K562 (cell line): ENCODE data around the gene PHF11. TPM values are rescaled to one million over a fixed set of nuclear protein-coding genes. Genes with fewer than 3 reads are reported as not detected.

ENCODE experiments used
- ATAC-seq: fragments of 200-7000 bp; cut with Tn5 transposase; 3 replicates; pipeline ENCODE4 v1.9.1; 2020; ENCODE audit warnings: moderate library complexity
- BruUV-seq: library from RNA; stranded (reverse); fragments of 400-500 nt; replicated peaks from 2 replicates; lab custom pipeline; 2021; lab: Mats Ljungman, UMichigan
- CTCF ChIA-PET: fragments of 300-600 bp; formaldehyde crosslinking; extraction: SDS; loops from one replicate; lab custom pipeline; 2021; ENCODE audit warnings: low intra/inter-chr PET ratio; lab: Yijun Ruan, JAX
- POLR2A ChIA-PET: fragments of 300-600, 350-650 bp; sonication (Branson Sonifier 250); formaldehyde crosslinking; extraction: SDS; loops from one replicate; lab custom pipeline; 2021; ENCODE audit warnings: antibody characterized with exemption, inconsistent platforms; lab: Yijun Ruan, JAX
- DNase-seq, 4 experiments: peaks; one replicate each; pipeline versions ENCODE4 v3.0.0 to v3.0.0-alpha.2; 2011 to 2018; ENCODE audit warnings: low spot score in 3 of 4, mixed read lengths in 3 of 4; ENCODE audit errors: extremely low read depth in 1 of 4
- FAIRE-seq: peaks from 2 replicates; lab custom pipeline; 2011; peaks lifted over from hg19 to GRCh38; lab: Jason Lieb, UNC
- H2AFZ ChIP-seq: 2 replicates; pipeline ENCODE4 v1.6.0; 2011; ENCODE audit warnings: low read depth, low read length, control low read depth, inconsistent platforms
- H3K27ac ChIP-seq: fragments of 200-600 bp; 3 replicates; pipeline ENCODE4 v1.8.0; 2011; ENCODE audit warnings: low read depth, mild to moderate bottlenecking, control low read depth, inconsistent platforms, low read length, moderate library complexity, mixed read lengths; ENCODE audit errors: extremely low read depth
- H3K27me3 ChIP-seq, 2 experiments: fragments of 300-600 bp in 1 of 2; 2 replicates in 1 of 2; 3 replicates in 1 of 2; pipeline versions ENCODE4 v1.6.0 to v1.8.0; 2011; ENCODE audit warnings: inconsistent platforms in 2 of 2, low read length in 2 of 2, mild to moderate bottlenecking in 1 of 2, mixed read lengths in 1 of 2, moderate library complexity in 1 of 2; ENCODE audit not compliant: control insufficient read depth in 2 of 2, insufficient read depth in 2 of 2
- H3K36me3 ChIP-seq: fragments of 300-600 bp; 3 replicates; pipeline ENCODE4 v1.8.0; 2011; ENCODE audit warnings: mild to moderate bottlenecking, low read length, inconsistent platforms; ENCODE audit not compliant: control insufficient read depth, insufficient read depth
- H3K4me1 ChIP-seq, 2 experiments: fragments of 200-600 bp in 1 of 2; replicated peaks in 1 of 2; 2 replicates in 1 of 2; 3 replicates in 1 of 2; pipeline versions ENCODE4 v1.5.1 to v1.8.0; 2011; ENCODE audit warnings: inconsistent platforms in 2 of 2, low read length in 2 of 2, mild to moderate bottlenecking in 1 of 2, mixed read lengths in 1 of 2, moderate library complexity in 1 of 2; ENCODE audit not compliant: control insufficient read depth in 2 of 2, insufficient read depth in 2 of 2
- H3K4me2 ChIP-seq: 2 replicates; pipeline ENCODE4 v1.6.1; 2011; ENCODE audit warnings: low read length, control low read depth, inconsistent platforms, mixed read lengths; ENCODE audit not compliant: insufficient read depth
- H3K4me3 ChIP-seq: fragments of 200-600 bp; sonication (generic), shearing (Covaris generic); 2 replicates; pipeline ENCODE4 v1.5.1; 2016; ENCODE audit warnings: control low read depth, inconsistent platforms
- H3K79me2 ChIP-seq: fragments of 200-600 bp; 3 replicates; pipeline ENCODE4 v1.8.0; 2011; ENCODE audit warnings: low read length, inconsistent platforms; ENCODE audit not compliant: control insufficient read depth, insufficient read depth
- H3K9ac ChIP-seq, 2 experiments: 2 replicates each; pipeline versions ENCODE4 v1.6.0 to v1.6.1; 2011; ENCODE audit warnings: low read depth in 2 of 2, low read length in 2 of 2, control low read depth in 1 of 2, inconsistent platforms in 1 of 2, mild to moderate bottlenecking in 1 of 2, mixed read lengths in 1 of 2; ENCODE audit not compliant: insufficient read depth in 1 of 2
- H3K9me1 ChIP-seq: one replicate; pipeline ENCODE4 v1.6.0; 2011; ENCODE audit warnings: inconsistent platforms, mild to moderate bottlenecking, low read length, moderate library complexity; ENCODE audit not compliant: control insufficient read depth, insufficient read depth
- H3K9me3 ChIP-seq: replicated peaks from 2 replicates; pipeline ENCODE4 v1.5.1; 2011; ENCODE audit warnings: low read depth, low read length, inconsistent platforms; ENCODE audit not compliant: control insufficient read depth, insufficient read depth
- H4K20me1 ChIP-seq: replicated peaks from 2 replicates; pipeline ENCODE4 v1.6.1; 2011; ENCODE audit warnings: low read length, inconsistent platforms, mixed read lengths; ENCODE audit not compliant: control insufficient read depth, insufficient read depth
- ARNT ChIP-seq, 2 experiments: fragments of 450-650 bp; IDR thresholded peaks; 2 replicates each; pipeline ENCODE4 v1.6.1; 2016; ENCODE audit warnings: mild to moderate bottlenecking in 1 of 2
- C11orf30 ChIP-seq: fragments of 450-650 bp; IDR thresholded peaks from 2 replicates; pipeline ENCODE4 v1.6.1; 2016; ENCODE audit warnings: low read depth, mild to moderate bottlenecking
- FOXP1 ChIP-seq: sonication (generic); formaldehyde crosslinking; IDR thresholded peaks from 2 replicates; pipeline ENCODE4 v1.8.0; 2022; ENCODE audit warnings: mild to moderate bottlenecking, missing genetic modification reagents
- HNRNPLL ChIP-seq: fragments of 200-400 bp; formaldehyde crosslinking; IDR thresholded peaks from 2 replicates; pipeline ENCODE4 v1.6.1; 2017; ENCODE audit warnings: low read length, low read depth, mild to moderate bottlenecking; ENCODE audit not compliant: poor library complexity, severe bottlenecking
- MAFG ChIP-seq: fragments of 450-650 bp; conservative IDR thresholded peaks from 2 replicates; pipeline ENCODE4 v1.6.1; 2016; ENCODE audit warnings: missing genetic modification characterization, missing compliant biosample characterization
- ZNF146 ChIP-seq: IDR thresholded peaks from one replicate; pipeline ENCODE4 v1.6.1; 2018; ENCODE audit warnings: missing compliant biosample characterization; ENCODE audit not compliant: unreplicated experiment
- ZNF316 ChIP-seq: fragments of 450-650 bp; IDR thresholded peaks from 2 replicates; pipeline ENCODE4 v1.6.1; 2016
- WGBS: fragments of 100-300 bp; shearing (Covaris generic); methylation state at CpG from one replicate; pipeline ENCODE4 v1.1.6; 2016; ENCODE audit warnings: low coverage, mixed read lengths; ENCODE audit not compliant: insufficient coverage; ENCODE audit errors: missing lambda C conversion rate; 5-methylcytosine and 5-hydroxymethylcytosine counted together
- in situ Hi-C: fragments of 300-500 bp; cut with MboI; formaldehyde crosslinking; loops from 4 replicates; pipeline ENCODE4 v1.15.0; 2018; ENCODE audit warnings: inconsistent platforms, mixed read lengths
- intact Hi-C: fragments of 100-400 bp; cut with micrococcal nuclease; formaldehyde crosslinking; loops from 2 replicates; pipeline ENCODE4 v1.14.2; 2022
- polyA plus RNA-seq, 8 experiments: library from polyadenylated mRNA; depleted of rRNA in 4 of 8; stranded (reverse) in 5 of 8; unstranded in 3 of 8; fragments of >200 nt; fragmentation: Nextera tagmentation in 2 of 8; fragmentation: Illumina TruSeq in 1 of 8; extraction: Ambion mirVana in 2 of 8; extraction: Trizol in 1 of 8; gene quantifications; 2 replicates each; pipeline versions ENCODE4 v1.2.1 to v1.2.3, GENCODE V29; 2011 to 2014; ENCODE audit warnings: inconsistent platforms in 1 of 8, missing spikeins in 1 of 8
- total RNA-seq, 7 experiments: library from RNA; depleted of rRNA in 6 of 7; stranded (reverse); fragments of >200 nt in 6 of 7; fragmentation: Illumina TruSeq in 2 of 7; extraction: Trizol in 2 of 7; gene quantifications; 2 replicates each; pipeline versions ENCODE4 v1.2.1 to v1.2.3, GENCODE V29; 2011 to 2021; ENCODE audit warnings: low replicate concordance in 1 of 7

Gene PHF11
- total and polyA plus RNA-seq, 9 of the 15 experiments (the other 6 are each of a cell fraction or from before 2014, with no cell fraction given) = 1.9 to 7.0 (median 5.3) TPM

GRCh38 chr13:49446473-49446872 is 49.3 kb upstream of the PHF11 start:
- Histone ChIP-seq H3K9ac (peak overlapping the region in 1 of 2 experiments; percentile 76; a peak in 2 of 4 replicates), H3K27ac (peak overlapping the region; percentile 91; the same call in 2 of the 3 replicates), H3K27me3 (no peaks in the 10 kb centered on the region), H3K36me3 (no peaks in the 10 kb centered on the region), H3K4me3 (peak overlapping the region; percentile 81), H3K4me1 (peaks cover 0 to 6% of the 10 kb centered on the region in 2 experiments; a peak in 2 of 5 replicates), H4K20me1 (no peaks in the 10 kb centered on the region), H2AFZ (no peak overlapping the region), H3K79me2 (peaks cover 60% of the 10 kb centered on the region), H3K9me1 (no peaks in the 10 kb centered on the region), H3K4me2 (peak overlapping the region; percentile 36), H3K9me3 (no peaks in the 10 kb centered on the region)
- TF ChIP-seq ZNF146 (CRISPR knock-in tag) = peak; percentile 57
- TF ChIP-seq HNRNPLL = no peak
- POLR2A ChIA-PET = interaction anchor here (0.6 to 0.9 kb wide), 2 partner anchors 46 to 49 kb away, joined by 3 read pairs; partner anchors contain the start of gene PHF11
- intact Hi-C loops (loop anchor here (5.0 kb wide), 1 partner anchor 161 kb away; no protein-coding TSS in a partner anchor), in situ Hi-C loops (no loop called here)
- ATAC-seq = no peak
- DNase-seq = no peak
- CTCF ChIA-PET = no interaction called here
- no TSS peak for BruUV-seq
- FAIRE-seq = no peak

DNA sequence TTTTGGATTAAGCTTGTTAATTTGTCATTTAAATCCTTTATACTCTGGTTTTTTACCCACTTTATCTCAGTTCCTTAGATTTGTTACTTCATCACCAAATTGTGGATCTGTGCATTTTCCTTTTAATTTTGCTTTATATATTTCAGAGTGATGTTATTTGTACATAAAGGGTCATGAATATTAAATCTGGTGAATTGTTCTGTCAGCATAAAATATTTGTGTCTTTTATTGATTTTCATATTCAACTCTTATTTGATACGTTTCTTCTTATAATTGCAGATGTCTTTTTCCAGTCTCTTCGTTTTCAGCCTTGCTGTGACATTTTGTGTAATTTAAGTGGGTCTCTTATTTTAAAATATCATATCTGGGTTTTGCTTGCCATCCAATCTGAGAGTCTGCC is 47.0 kb upstream of the PHF11 start:
- no peak for FAIRE-seq
- in situ Hi-C loops = no loop called here
- no peaks in the 10 kb centered on the region for H3K36me3 ChIP-seq
- TF ChIP-seq FOXP1 (CRISPR knock-in tag) (no peak), C11orf30 (peak; percentile 69), MAFG (tag) (peak; percentile 31; the same call in 1 of the 2 replicates), ZNF316 (peak; percentile 88), ARNT (IDR thresholded peaks at IDR 0.05) (no peak)
- H2AFZ ChIP-seq = no peak overlapping the region
- no peak overlapping the region for H3K4me2 ChIP-seq
- CTCF ChIA-PET = no interaction called here
- no peak for DNase-seq
- no peaks in the 10 kb centered on the region for H3K27me3 ChIP-seq
- H3K4me1 ChIP-seq = peaks cover 0 to 6% of the 10 kb centered on the region in 2 experiments; a peak in 1 of 5 replicates
- peaks cover 60% of the 10 kb centered on the region for H3K79me2 ChIP-seq
- BruUV-seq = no TSS peak
- intact Hi-C loops = loop anchor here (5.0 kb wide), 1 partner anchor 159 kb away; no protein-coding TSS in a partner anchor
- no peak overlapping the region for H3K4me3 ChIP-seq
- ATAC-seq = no peak
- POLR2A ChIA-PET = no interaction called here
- 61% methylated on average over 2 of the region's 2 CpGs for WGBS
- no peaks in the 10 kb centered on the region for H3K9me1 ChIP-seq
- H3K9me3 ChIP-seq = no peaks in the 10 kb centered on the region
- no peaks in the 10 kb centered on the region for H4K20me1 ChIP-seq
- H3K27ac ChIP-seq = no peak overlapping the region
- 0 out of 4 replicates have a peak overlapping the region, but pooled peaks of 1 of the 2 experiments have one; percentile 76 for H3K9ac ChIP-seq
